ENCODE data around the gene LBHD2. TPM values are rescaled to one million over a fixed set of nuclear protein-coding genes. Genes with fewer than 3 reads are reported as not detected.

LBHD2 gene
- total RNA-seq, 1 experiment from 2014 or later, result not detected

- no peak for DNase-seq (ENCODE audit: extremely low read depth, low read depth)
Measured at GRCh38 chr14:103129301-103130016, 45.4 kb downstream of the LBHD2 start.

DNA sequence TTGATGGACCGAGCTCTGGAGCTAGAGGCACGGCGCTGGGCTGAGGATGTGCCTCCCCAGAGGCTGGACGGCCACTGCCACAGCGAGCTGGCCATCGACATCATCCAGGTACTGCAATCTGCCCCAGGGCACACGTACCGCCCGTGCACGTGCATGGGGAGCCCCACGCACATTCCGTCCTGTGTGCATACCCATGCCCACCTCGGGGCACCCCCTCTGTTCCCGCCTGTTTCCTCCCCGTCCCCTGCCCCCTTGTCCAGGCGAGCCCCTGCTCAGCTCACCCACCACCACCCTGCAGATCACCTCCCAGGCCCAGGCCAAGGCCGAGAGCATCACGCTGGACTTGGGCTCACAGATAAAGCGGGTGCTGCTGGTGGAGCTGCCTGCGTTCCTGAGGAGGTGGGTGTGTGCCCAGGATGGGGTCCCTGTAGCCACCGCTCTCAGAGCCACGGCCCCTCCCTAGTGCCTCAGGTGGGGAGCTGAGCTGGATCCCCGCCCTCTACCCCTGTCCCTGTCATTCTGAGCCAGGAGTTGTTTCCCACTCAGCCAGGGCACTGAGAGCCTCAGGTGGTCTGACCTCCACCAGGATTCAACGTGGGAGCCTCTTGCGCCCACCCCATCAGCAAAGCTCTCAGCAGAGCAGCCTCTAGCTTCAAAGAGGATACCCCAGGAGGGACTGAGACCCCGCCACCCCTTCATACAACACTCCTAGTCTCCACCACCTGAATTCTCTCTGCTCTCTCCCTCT is 46.2 kb downstream of the LBHD2 start:
- no peak for DNase-seq (ENCODE audit: extremely low read depth, low read depth)

- DNase-seq (ENCODE audit: extremely low read depth, low read depth), result no peak
Measured at GRCh38 chr14:103130965-103131364, 47.0 kb downstream of the LBHD2 start.

DNA sequence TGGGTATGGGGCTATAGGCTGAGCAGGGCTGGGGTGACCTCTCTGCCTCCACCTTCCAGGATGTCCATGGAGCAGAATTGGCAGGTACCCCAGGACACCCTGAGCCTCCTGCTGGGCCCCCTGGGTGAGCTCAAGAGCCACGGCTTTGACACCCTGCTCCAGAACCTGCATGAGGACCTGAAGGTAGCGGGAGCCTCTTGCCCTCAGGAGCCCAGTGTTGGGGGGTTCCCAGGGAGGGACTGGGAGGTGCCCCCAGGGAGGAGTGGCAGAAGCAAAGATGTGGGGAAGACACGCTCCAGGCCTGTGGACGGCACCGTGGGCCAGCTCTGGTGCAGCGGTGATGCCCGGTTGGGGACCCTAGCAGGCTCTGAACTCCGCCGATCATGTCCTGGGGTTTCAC is 47.6 kb downstream of the LBHD2 start:
- no peak for DNase-seq (ENCODE audit: extremely low read depth, low read depth)

GRCh38 chr14:103132381-103133209 is 48.6 kb downstream of the LBHD2 start:
- DNase-seq (ENCODE audit: extremely low read depth, low read depth), result no peak

DNA sequence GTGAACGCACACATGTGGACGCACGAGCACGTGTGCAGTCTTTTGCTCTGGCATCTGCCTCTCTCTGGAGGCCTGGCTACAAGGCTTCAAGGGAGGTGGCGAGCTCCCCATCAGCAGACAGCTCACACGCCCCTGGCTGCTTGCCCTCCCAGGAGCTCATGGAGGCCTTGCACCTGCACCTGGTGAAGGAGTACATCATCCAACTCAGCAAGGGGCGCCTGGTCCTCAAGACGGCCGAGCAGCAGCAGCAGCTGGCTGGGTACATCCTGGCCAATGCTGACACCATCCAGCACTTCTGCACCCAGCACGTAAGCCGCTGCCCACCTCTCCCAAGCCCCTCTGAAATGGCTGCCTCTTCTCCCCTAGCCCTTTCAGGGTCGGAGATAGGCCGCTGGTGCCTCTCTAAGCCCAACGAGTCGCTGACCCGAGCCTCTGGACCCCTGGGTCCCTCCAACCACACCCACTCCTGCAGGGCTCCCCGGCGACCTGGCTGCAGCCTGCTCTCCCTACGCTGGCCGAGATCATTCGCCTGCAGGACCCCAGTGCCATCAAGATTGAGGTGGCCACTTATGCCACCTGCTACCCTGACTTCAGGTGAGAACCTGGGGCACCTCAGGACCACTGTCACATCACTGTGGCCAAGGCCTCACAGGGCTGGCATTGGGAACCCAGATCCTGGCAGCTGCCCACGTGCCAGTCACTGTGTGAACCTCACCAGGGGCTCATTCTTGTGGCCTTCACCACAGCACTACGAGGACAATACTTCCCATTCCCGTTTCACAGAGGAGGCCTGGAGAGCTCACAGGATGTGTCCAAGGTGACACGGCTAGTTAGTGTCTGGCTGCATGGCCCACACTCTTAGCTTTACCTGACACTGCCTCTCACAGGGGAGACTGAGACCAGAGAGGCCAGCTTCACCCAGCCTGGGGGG is 49.5 kb downstream of the LBHD2 start:
- DNase-seq (ENCODE audit: extremely low read depth, low read depth), result no peak

- no peak for DNase-seq (ENCODE audit: extremely low read depth, low read depth)
Measured at GRCh38 chr14:103134405-103134804, 50.4 kb downstream of the LBHD2 start.

DNA sequence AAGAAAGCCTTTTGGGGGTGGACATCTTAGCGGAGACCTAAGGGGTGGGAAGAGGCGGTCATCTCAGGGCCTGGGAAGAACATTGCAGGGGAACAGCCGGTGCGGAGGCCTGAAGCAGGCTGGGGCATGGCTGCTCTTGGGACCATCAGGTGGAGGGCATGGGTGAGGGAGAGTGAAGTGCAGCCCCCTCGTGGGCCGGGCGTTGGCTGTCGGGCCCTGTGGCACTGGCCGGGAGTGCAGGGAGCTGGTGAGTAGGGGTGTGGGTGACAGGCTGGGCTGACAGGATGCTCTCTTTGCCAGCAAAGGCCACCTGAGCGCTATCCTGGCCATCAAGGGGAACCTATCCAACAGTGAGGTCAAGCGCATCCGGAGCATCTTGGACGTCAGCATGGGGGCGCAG is 50.9 kb downstream of the LBHD2 start:
- DNase-seq (ENCODE audit: extremely low read depth, low read depth), result no peak

- no peak for DNase-seq (ENCODE audit: extremely low read depth, low read depth)
Measured at GRCh38 chr14:103135333-103136260, 51.6 kb downstream of the LBHD2 start.

DNA sequence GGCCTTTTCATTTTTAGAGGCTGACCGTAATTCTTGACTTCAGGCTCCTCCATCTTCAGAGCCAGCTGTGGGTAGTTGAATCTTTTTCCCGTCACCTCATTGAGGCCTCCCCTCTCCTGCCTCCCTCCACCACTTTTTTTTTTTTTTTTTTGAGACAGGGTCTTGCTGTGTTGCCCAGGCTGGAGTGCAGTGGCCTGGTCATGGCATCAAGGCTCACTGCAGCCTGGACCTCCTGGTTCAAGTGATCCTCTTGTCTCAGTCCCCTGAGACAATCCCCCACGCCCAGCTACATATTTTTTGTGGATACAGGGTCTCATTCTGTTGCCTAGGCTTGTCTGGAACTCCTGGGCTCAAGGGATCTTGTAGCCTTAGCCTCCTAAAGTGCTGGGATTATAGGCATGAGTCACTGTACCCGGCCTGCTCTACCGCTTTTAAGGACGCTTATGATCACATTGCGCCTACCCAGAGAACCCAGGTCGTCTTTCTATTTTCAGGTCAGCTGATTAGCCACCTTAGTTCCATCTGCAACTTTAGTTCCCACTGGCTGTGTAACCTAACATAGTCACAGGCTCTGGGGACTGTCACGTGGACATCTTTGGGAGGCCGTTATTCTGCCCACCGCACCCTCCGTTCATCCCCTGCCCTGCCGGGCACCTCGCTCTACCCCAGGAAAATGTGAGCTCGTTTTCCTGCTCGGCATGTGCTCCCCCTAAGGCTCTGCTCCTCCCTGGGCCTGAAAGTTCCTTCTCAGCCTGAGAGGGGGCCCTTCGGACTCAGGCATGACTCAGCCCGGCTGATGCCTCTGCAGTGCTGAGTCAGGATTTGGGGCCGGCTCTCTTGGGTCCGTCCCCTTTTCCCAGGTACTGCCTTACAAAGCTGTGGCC is 52.6 kb downstream of the LBHD2 start:
- peak; percentile 45 for DNase-seq (ENCODE audit: extremely low read depth, low read depth)

DNA sequence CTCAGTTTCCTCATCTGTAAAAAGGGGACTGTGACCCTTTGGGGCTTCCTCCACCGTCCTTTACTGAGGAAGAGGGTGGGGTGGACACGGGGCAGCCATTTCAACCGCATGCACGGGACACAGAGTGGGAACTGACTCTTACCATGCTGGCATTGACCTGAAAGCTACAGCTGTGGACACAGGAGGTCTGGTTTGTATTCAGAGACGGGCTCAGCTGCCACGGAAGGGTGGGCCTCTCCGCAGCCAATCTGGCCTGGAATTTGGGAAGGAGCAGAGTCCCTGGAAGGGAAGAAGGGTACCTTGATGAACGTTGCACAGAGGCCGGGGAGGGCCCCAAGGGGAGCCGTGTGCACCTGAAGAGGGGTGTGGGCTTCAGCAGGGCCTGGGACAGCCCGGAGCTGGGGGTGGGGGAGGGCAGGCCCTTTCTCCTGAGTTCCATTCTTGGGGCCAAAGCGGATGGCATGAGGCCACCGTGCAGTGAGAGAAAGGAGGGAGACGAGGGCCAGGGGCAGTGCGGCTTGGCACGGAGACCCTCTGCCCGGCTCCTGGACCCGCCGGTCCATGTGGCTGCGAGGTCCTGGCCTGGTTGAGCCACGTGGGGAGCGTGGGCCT is 53.8 kb downstream of the LBHD2 start:
- no peak for DNase-seq (ENCODE audit: extremely low read depth, low read depth)

GRCh38 chr14:103138301-103139131 is 54.5 kb downstream of the LBHD2 start:
- no peak for DNase-seq (ENCODE audit: extremely low read depth, low read depth)

DNA sequence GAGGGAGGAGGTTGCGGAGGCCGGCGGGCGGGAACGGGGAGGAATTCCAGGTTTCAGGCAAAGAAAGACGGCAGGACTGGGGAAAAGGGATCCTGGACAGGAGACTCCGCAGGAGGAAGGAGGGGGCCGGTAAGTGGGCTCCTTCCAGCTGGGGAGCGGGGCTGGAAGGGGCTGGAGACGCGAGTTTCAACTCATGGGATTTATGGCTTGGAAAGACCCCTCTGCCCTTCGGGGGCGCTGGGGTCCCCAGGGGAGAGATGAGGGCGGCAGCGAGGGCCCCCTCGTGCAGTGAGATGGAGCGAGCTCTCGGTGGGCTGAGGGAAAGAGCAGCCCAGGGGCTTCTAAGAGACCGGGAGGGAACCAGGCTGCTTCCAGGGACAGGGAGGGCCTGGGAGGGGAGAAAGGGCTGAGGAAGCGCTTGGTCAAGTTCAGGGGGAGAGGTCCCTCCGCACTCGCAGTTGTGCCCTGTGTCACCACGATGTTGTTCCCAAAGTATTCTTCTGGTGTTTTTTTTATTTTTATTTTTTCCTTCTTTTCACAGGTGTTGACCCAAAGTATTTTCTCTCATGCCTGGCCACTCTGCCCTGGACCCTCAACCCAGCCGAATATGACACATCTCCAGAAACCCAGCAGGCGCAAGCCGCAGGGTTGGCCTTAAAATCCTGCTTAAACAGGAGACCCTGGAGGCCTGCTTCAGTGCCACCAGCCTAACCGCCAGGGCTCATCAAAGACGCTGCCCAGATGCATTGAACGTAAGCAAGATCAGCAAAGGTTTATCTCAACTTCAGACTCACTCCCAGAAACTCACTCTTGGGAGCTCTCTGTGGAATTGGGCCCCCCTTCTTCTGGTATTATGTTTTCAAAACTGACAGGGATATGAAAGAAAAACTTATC is 55.4 kb downstream of the LBHD2 start:
- DNase-seq (ENCODE audit: extremely low read depth, low read depth), result no peak
